Spleen (tissue), 7 donors: ENCODE measurements around the gene TUBD1.

Experiments
- POLR2A ChIP-seq, 3 donors: fragments of 450-650 bp; IDR thresholded peaks; one replicate each; pipeline ENCODE4 v1.5.1; 2017; ENCODE audit warnings: antibody characterized with exemption in 3 of 3, mild to moderate bottlenecking in 1 of 3
- TF ChIP-seq, protein P1 (sequence below), 11 experiments: fragments of 200-600 bp in 7 of 11; fragments of 450-650 bp in 4 of 11; sonication (generic) in 4 of 11; IDR thresholded peaks in 8 of 11; conservative IDR thresholded peaks in 3 of 11; 1 replicate in 7 of 11; 2 replicates in 4 of 11; pipeline versions ENCODE4 v1.4.0 to v1.8.0; 2016 to 2021; ENCODE audit warnings: antibody characterized with exemption in 11 of 11, inconsistent platforms in 4 of 11, mild to moderate bottlenecking in 1 of 11
- donor health status: DM: no; HTN: no; CAD: no; lungs with moderate emphysema.
- donor health status: DM: no; HTN: no; CAD: no.
- donor health status: DM: no; HTN: no; CAD: no.

DNA sequence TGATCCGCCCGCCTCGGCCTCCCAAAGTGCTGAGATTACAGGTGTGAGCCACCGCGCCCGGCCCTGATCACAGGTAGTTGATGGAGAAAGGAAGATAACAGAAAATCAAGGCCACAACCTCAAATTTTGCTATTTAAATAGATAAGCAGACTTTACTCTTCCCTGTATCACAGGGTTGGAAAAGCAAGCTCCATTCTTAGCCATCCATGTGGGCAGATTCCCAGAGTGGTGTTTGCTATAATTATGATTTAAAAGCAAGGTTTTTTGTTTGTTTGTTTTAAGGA, 44.4 kb downstream of the TUBD1 start:
- no peak for TF ChIP-seq POLR2A (IDR thresholded peaks at IDR 0.05)
- TF ChIP-seq, protein P1, sequence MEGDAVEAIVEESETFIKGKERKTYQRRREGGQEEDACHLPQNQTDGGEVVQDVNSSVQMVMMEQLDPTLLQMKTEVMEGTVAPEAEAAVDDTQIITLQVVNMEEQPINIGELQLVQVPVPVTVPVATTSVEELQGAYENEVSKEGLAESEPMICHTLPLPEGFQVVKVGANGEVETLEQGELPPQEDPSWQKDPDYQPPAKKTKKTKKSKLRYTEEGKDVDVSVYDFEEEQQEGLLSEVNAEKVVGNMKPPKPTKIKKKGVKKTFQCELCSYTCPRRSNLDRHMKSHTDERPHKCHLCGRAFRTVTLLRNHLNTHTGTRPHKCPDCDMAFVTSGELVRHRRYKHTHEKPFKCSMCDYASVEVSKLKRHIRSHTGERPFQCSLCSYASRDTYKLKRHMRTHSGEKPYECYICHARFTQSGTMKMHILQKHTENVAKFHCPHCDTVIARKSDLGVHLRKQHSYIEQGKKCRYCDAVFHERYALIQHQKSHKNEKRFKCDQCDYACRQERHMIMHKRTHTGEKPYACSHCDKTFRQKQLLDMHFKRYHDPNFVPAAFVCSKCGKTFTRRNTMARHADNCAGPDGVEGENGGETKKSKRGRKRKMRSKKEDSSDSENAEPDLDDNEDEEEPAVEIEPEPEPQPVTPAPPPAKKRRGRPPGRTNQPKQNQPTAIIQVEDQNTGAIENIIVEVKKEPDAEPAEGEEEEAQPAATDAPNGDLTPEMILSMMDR (IDR thresholded peaks at IDR 0.05 in 8 of 11, conservative IDR thresholded peaks at IDR 0.05 in 3 of 11): no peak
